Measurements from ENCODE around the gene CSF3.

DNA sequence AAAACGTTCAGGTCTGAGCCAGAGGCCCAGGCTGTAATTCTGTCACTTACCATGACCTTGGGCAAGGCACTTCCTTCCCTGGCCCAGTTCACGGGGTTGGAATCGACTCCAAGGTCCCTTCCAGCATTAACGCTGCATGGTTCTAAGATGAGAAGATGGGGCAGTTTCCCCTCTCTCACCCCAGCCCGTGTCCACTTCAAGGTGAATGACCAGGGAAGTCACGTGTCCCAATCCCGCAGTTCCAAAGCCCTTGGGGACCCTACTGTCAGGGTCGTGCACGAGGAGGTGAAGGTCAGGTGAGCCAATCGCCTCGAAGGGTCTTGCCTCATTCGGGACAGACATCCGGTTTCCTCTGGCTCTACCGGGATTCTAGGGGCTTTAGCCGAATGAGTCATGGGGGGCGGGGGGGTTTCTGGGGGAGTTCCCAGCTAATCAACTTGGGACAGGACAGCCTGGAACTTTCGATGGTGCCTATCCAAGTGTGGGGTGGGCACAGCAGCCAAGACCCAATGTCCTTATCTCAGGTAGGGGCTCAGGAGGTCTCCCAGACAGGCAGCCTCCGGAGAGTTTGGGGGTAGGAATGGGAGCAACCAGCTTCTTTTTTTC lies 762 bp upstream of the CSF3 start:
- TF ChIP-seq, protein P1, sequence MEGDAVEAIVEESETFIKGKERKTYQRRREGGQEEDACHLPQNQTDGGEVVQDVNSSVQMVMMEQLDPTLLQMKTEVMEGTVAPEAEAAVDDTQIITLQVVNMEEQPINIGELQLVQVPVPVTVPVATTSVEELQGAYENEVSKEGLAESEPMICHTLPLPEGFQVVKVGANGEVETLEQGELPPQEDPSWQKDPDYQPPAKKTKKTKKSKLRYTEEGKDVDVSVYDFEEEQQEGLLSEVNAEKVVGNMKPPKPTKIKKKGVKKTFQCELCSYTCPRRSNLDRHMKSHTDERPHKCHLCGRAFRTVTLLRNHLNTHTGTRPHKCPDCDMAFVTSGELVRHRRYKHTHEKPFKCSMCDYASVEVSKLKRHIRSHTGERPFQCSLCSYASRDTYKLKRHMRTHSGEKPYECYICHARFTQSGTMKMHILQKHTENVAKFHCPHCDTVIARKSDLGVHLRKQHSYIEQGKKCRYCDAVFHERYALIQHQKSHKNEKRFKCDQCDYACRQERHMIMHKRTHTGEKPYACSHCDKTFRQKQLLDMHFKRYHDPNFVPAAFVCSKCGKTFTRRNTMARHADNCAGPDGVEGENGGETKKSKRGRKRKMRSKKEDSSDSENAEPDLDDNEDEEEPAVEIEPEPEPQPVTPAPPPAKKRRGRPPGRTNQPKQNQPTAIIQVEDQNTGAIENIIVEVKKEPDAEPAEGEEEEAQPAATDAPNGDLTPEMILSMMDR (IDR thresholded peaks at IDR 0.05) = no peak
- TF ChIP-seq POLR2A (IDR thresholded peaks at IDR 0.05) = no peak

Measured in adrenal gland (tissue), 5 donors.